ENCODE results near the gene DDX31. TPM values are rescaled to one million over a fixed set of nuclear protein-coding genes. Genes with fewer than 3 reads are reported as not detected.

Gene DDX31
- total and polyA plus RNA-seq, 2 donors (not counting 1 experiment from before 2014, with no cell fraction given) = 16.4 to 22.7 TPM

- Mint-ChIP-seq H3K9me3 (ENCODE audit: insufficient read depth) (no peaks in the 10 kb centered on the region), H3K4me1 (no peaks in the 10 kb centered on the region), H3K27me3 (no peaks in the 10 kb centered on the region), H3K27ac (no peak overlapping the region), H3K4me3 (no peak overlapping the region)
- ChIA-PET CTCF (no interaction called here), POLR2A (no interaction called here)
- H3K27ac ChIP-seq (ENCODE audit: low read length in 2 of 2) = no peak overlapping the region
- H3K9ac ChIP-seq (ENCODE audit: low read length) = no peak overlapping the region
- no peak overlapping the region for H3K4me3 ChIP-seq (ENCODE audit: control extremely low read depth in 1 of 5, extremely low read depth in 1 of 5, insufficient read depth in 1 of 5, low read depth in 2 of 5, low read length in 4 of 5)
- no peaks in the 10 kb centered on the region for H4K20me1 ChIP-seq (ENCODE audit: control insufficient read depth, insufficient read depth, low read length, poor library complexity, severe bottlenecking)
- 94% methylated on average over 12 of the region's 12 CpGs for WGBS (ENCODE audit: insufficient coverage)
- no peaks in the 10 kb centered on the region for H3K9me3 ChIP-seq (ENCODE audit: control extremely low read depth in 1 of 3, control insufficient read depth in 2 of 3, insufficient read depth in 1 of 3, low read length in 2 of 3)
- no peak overlapping the region for H3K4me2 ChIP-seq (replicated peaks; ENCODE audit: low read depth, low read length, poor library complexity, severe bottlenecking)
- intact Hi-C loops (cut with micrococcal nuclease) = no loop called here
- DNase-seq (no peak), ATAC-seq (ENCODE audit: low read depth) (no peak)
- no peaks in the 10 kb centered on the region for H3K4me1 ChIP-seq (ENCODE audit: control insufficient read depth in 2 of 2, insufficient read depth in 2 of 2, low read length in 2 of 2)
- no peak for TF ChIP-seq CTCF (IDR thresholded peaks at IDR 0.05)
- TF ChIP-seq EZH2 (IDR thresholded peaks at IDR 0.05; ENCODE audit: borderline replicate concordance, insufficient read depth, low read depth, low read length, poor library complexity, severe bottlenecking) = no peak
- peaks cover 12 to 47% of the 10 kb centered on the region in 2 experiments for H3K36me3 ChIP-seq (replicated peaks in 1 of 2; ENCODE audit: control extremely low read depth in 1 of 2, control insufficient read depth in 1 of 2, extremely low read depth in 1 of 2, insufficient read depth in 2 of 2, low read length in 1 of 2)
- no peak overlapping the region for H2AFZ ChIP-seq (ENCODE audit: insufficient read depth, low read depth, low read length, poor library complexity, severe bottlenecking)
- H3K79me2 ChIP-seq (ENCODE audit: control insufficient read depth, insufficient read depth, low read length) = no peaks in the 10 kb centered on the region
- H3K27me3 ChIP-seq (replicated peaks in 1 of 4; ENCODE audit: control extremely low read depth in 1 of 4, control insufficient read depth in 3 of 4, insufficient read depth in 4 of 4, low read length in 3 of 4) = no peaks in the 10 kb centered on the region
Observed at GRCh38 chr9:132637351-132637750, 32.4 kb downstream of the DDX31 start.

GRCh38 chr9:132634327-132634726 is 35.5 kb downstream of the DDX31 start:
- ATAC-seq (ENCODE audit: low read depth) (no peak), DNase-seq (no peak)
- intact Hi-C loops (cut with micrococcal nuclease) = no loop called here
- no peaks in the 10 kb centered on the region for H3K9me3 Mint-ChIP-seq (ENCODE audit: insufficient read depth)
- Histone ChIP-seq H3K4me3 (ENCODE audit: control extremely low read depth in 1 of 5, extremely low read depth in 1 of 5, insufficient read depth in 1 of 5, low read depth in 2 of 5, low read length in 4 of 5) (no peak overlapping the region), H4K20me1 (ENCODE audit: control insufficient read depth, insufficient read depth, low read length, poor library complexity, severe bottlenecking) (no peaks in the 10 kb centered on the region), H3K4me1 (ENCODE audit: control insufficient read depth in 2 of 2, insufficient read depth in 2 of 2, low read length in 2 of 2) (no peaks in the 10 kb centered on the region), H3K9ac (ENCODE audit: low read length) (no peak overlapping the region), H3K4me2 (replicated peaks; ENCODE audit: low read depth, low read length, poor library complexity, severe bottlenecking) (no peak overlapping the region), H3K36me3 (replicated peaks in 1 of 2; ENCODE audit: control extremely low read depth in 1 of 2, control insufficient read depth in 1 of 2, extremely low read depth in 1 of 2, insufficient read depth in 2 of 2, low read length in 1 of 2) (peaks cover 13 to 44% of the 10 kb centered on the region in 2 experiments), H3K27ac (ENCODE audit: low read length in 2 of 2) (no peak overlapping the region), H3K79me2 (ENCODE audit: control insufficient read depth, insufficient read depth, low read length) (no peaks in the 10 kb centered on the region), H2AFZ (ENCODE audit: insufficient read depth, low read depth, low read length, poor library complexity, severe bottlenecking) (no peak overlapping the region), H3K9me3 (ENCODE audit: control extremely low read depth in 1 of 3, control insufficient read depth in 2 of 3, insufficient read depth in 1 of 3, low read length in 2 of 3) (no peaks in the 10 kb centered on the region), H3K27me3 (replicated peaks in 1 of 4; ENCODE audit: control extremely low read depth in 1 of 4, control insufficient read depth in 3 of 4, insufficient read depth in 4 of 4, low read length in 3 of 4) (no peaks in the 10 kb centered on the region)
- CTCF ChIA-PET = no interaction called here
- POLR2A ChIA-PET = no interaction called here
- WGBS (ENCODE audit: insufficient coverage) = 96% methylated on average over 3 of the region's 3 CpGs
- H3K4me3 Mint-ChIP-seq = no peak overlapping the region
- no peak overlapping the region for H3K27ac Mint-ChIP-seq
- H3K4me1 Mint-ChIP-seq = no peaks in the 10 kb centered on the region
- TF ChIP-seq CTCF (IDR thresholded peaks at IDR 0.05) = no peak
- TF ChIP-seq EZH2 (IDR thresholded peaks at IDR 0.05; ENCODE audit: borderline replicate concordance, insufficient read depth, low read depth, low read length, poor library complexity, severe bottlenecking) = no peak
- H3K27me3 Mint-ChIP-seq = no peaks in the 10 kb centered on the region
